Suprapubic skin (tissue), 4 donors: ENCODE results near the gene IRF9. TPM values are rescaled to one million over a fixed set of nuclear protein-coding genes. Genes with fewer than 3 reads are reported as not detected.

ENCODE experiments used
- DNase-seq, 2 donors: peaks; one replicate each; pipeline ENCODE4 v3.0.0-alpha.2; 2019; ENCODE audit warnings: low spot score in 2 of 2
- H3K27ac ChIP-seq: fragments of 200-600 bp; sonication (generic); one replicate; pipeline ENCODE4 v1.5.1; 2019
- H3K27me3 ChIP-seq: fragments of 200-600 bp; sonication (generic); one replicate; pipeline ENCODE4 v1.5.1; 2019
- H3K36me3 ChIP-seq: fragments of 200-600 bp; sonication (generic); one replicate; pipeline ENCODE4 v1.5.1; 2019
- H3K4me1 ChIP-seq: fragments of 200-600 bp; sonication (generic); one replicate; pipeline ENCODE4 v1.5.1; 2019
- H3K4me3 ChIP-seq: fragments of 200-600 bp; sonication (generic); one replicate; pipeline ENCODE4 v1.5.1; 2019; ENCODE audit warnings: mild to moderate bottlenecking
- H3K9me3 ChIP-seq: fragments of 200-600 bp; sonication (generic); one replicate; pipeline ENCODE4 v1.5.1; 2019
- EP300 ChIP-seq: sonication (generic); formaldehyde crosslinking; IDR thresholded peaks from one replicate; pipeline ENCODE4 v1.6.1; 2017; ENCODE audit warnings: antibody characterized with exemption
- POLR2A ChIP-seq, 2 donors: fragments of 450-650 bp; IDR thresholded peaks; one replicate each; pipeline ENCODE4 v1.6.1; 2017; ENCODE audit warnings: antibody characterized with exemption in 2 of 2, mild to moderate bottlenecking in 2 of 2, moderate library complexity in 2 of 2
- POLR2AphosphoS5 ChIP-seq, 3 donors: sonication (generic); formaldehyde crosslinking; IDR thresholded peaks; one replicate each; pipeline ENCODE4 v1.6.1; 2017; ENCODE audit warnings: antibody characterized with exemption in 3 of 3
- WGBS: methylation state at CpG from one replicate; pipeline ENCODE4 v1.1.5; 2018; 5-methylcytosine and 5-hydroxymethylcytosine counted together
- total RNA-seq, 4 donors: library from RNA; depleted of rRNA; stranded (reverse); fragments of >200 nt; gene quantifications; one replicate each; pipeline ENCODE4 v1.1.0, GENCODE V29; 2016
- TF ChIP-seq, protein P1 (sequence below), 2 donors: fragments of 200-600 bp in 1 of 2; fragments of 450-650 bp in 1 of 2; sonication (generic) in 1 of 2; IDR thresholded peaks; one replicate each; pipeline ENCODE4 v1.5.1; 2016 to 2019; ENCODE audit warnings: antibody characterized with exemption in 2 of 2, mild to moderate bottlenecking in 1 of 2, moderate library complexity in 1 of 2

The IRF9 gene
- total RNA-seq, 4 donors from 2014 or later, result 31.1 to 45.2 (median 37.5) TPM

DNA sequence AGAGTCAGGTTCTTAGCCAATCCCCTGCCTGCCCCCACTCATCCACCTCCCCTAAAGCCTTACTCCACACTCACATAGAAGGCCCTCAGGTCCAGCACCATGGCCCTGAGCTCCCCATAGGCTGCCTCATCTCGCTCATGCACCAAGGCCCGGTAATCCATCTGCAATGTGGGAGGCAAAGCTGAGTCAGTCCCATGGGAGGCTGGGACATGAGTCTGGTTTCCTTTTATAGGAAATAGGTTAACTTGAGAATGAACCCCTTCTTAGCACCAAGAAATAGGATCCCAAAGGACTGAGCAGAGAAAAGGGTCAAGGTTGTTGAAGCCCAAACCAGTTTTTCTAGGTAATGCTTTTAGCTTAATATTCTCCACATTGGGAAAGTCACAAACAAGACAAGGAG lies 17.6 kb upstream of the IRF9 start:
- TF ChIP-seq POLR2AphosphoS5 (IDR thresholded peaks at IDR 0.05) (no peak), POLR2A (IDR thresholded peaks at IDR 0.05) (no peak), EP300 (no peak)
- TF ChIP-seq, protein P1, sequence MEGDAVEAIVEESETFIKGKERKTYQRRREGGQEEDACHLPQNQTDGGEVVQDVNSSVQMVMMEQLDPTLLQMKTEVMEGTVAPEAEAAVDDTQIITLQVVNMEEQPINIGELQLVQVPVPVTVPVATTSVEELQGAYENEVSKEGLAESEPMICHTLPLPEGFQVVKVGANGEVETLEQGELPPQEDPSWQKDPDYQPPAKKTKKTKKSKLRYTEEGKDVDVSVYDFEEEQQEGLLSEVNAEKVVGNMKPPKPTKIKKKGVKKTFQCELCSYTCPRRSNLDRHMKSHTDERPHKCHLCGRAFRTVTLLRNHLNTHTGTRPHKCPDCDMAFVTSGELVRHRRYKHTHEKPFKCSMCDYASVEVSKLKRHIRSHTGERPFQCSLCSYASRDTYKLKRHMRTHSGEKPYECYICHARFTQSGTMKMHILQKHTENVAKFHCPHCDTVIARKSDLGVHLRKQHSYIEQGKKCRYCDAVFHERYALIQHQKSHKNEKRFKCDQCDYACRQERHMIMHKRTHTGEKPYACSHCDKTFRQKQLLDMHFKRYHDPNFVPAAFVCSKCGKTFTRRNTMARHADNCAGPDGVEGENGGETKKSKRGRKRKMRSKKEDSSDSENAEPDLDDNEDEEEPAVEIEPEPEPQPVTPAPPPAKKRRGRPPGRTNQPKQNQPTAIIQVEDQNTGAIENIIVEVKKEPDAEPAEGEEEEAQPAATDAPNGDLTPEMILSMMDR (IDR thresholded peaks at IDR 0.05), result no peak
- H3K27me3 ChIP-seq, result no peaks in the 10 kb centered on the region
- no peak overlapping the region for H3K4me3 ChIP-seq
- H3K36me3 ChIP-seq, result peaks cover 21% of the 10 kb centered on the region
- no peak for DNase-seq
- no peaks in the 10 kb centered on the region for H3K9me3 ChIP-seq
- H3K27ac ChIP-seq, result no peak overlapping the region
- H3K4me1 ChIP-seq, result peaks cover 52% of the 10 kb centered on the region
- 67% methylated on average over 2 of the region's 2 CpGs for WGBS

DNA sequence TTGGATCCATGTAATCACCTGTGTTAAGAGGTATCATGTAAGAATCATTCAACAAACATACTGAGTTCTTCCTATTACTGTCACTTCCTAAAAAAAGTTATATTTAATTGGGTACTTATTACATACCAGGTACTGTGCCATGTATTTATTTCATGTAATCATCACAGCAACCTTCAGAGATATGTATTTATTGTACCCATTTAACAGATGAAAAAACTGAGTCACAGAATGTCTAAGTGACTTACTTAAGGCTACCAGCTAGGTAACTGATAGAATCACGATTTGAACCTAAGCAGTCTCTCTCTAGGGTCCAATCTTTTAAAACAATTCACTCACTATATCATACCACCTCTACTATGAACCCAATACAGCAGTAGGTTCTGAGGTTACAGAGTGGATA lies 16.6 kb upstream of the IRF9 start:
- Histone ChIP-seq H3K27me3 (no peaks in the 10 kb centered on the region), H3K36me3 (peaks cover 12% of the 10 kb centered on the region), H3K27ac (no peak overlapping the region), H3K4me3 (no peak overlapping the region), H3K4me1 (peaks cover 54% of the 10 kb centered on the region), H3K9me3 (no peaks in the 10 kb centered on the region)
- 96% methylated on average over 1 of the region's 1 CpG for WGBS
- TF ChIP-seq POLR2A (IDR thresholded peaks at IDR 0.05), result no peak
- no peak for TF ChIP-seq POLR2AphosphoS5 (IDR thresholded peaks at IDR 0.05)
- TF ChIP-seq, protein P1 (IDR thresholded peaks at IDR 0.05), result no peak
- TF ChIP-seq EP300, result no peak
- DNase-seq, result no peak

DNA sequence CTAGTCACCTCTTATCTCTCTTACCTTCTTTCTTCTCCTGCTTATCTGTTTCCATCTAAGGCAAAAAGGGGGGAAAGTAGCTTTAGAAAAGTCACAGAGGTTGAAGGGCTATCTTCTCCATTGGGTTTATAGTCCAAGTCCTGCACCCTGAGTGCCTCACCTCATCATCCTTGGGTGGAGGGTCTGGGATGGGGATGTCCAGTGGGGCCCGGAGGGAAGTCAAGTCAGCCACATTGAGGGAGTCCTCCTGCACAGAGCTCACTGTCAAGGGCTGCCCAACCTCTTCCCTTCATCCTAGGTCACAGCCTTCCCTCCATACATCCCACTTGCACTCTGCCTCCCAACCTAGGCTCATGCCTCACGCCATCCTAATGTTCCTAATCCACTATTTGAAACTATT lies 15.8 kb upstream of the IRF9 start:
- Histone ChIP-seq H3K4me1 (peaks cover 48% of the 10 kb centered on the region), H3K9me3 (no peaks in the 10 kb centered on the region), H3K27ac (no peak overlapping the region), H3K36me3 (peaks cover 17% of the 10 kb centered on the region), H3K27me3 (no peaks in the 10 kb centered on the region), H3K4me3 (no peak overlapping the region)
- no peak for TF ChIP-seq POLR2AphosphoS5 (IDR thresholded peaks at IDR 0.05)
- TF ChIP-seq, protein P1 (IDR thresholded peaks at IDR 0.05), result no peak
- no peak for TF ChIP-seq POLR2A (IDR thresholded peaks at IDR 0.05)
- TF ChIP-seq EP300, result no peak
- no peak for DNase-seq
- 93% methylated on average over 2 of the region's 2 CpGs for WGBS

DNA sequence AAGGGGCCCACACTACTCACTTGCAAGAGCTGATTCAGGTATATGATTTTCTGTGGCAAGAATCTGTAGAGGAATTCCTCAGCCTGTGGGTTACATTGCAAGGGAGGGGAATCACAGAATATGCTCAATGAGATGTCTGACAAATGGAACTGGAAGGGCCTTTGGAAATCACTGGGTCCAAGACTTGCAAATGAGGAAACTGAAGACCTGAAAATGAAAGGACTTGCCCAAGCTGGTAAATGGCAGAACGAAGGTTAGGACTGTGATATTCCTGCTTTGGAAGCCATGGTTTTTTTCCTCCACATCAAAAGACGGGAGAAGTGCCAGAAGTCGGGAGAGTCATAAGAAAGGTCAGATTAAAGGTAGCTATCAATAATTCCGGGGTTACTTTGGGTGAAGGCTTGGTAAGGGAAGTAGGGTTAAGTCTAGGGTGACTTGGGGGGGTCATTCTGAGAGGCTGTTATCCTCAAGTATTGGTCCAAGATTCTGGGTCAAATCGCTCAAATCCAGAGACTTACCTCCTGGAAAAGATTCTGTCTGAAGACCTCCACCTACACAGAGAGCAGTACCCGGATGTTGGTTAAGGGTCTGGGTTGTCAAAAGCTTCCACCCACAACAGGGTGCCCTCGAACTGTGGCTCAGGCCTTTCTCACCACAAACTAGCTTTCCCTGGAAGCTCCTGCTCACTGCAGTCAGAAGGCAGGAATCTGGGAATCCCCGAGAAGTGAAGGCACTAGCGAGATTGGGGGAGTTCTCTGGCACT lies 15.2 kb upstream of the IRF9 start:
- whole genome bisulfite sequencing, result 10% methylated on average over 8 of the region's 9 CpGs
- peak overlapping the region; percentile 84 for H3K27ac ChIP-seq
- TF ChIP-seq POLR2A (IDR thresholded peaks at IDR 0.05), result no peak
- TF ChIP-seq, protein P1 (IDR thresholded peaks at IDR 0.05), result no peak
- no peak for TF ChIP-seq EP300
- TF ChIP-seq POLR2AphosphoS5 (IDR thresholded peaks at IDR 0.05), result no peak
- peak overlapping the region; percentile 96 for H3K4me3 ChIP-seq
- H3K4me1 ChIP-seq, result peaks cover 41% of the 10 kb centered on the region
- no peak for DNase-seq
- peaks cover 24% of the 10 kb centered on the region for H3K36me3 ChIP-seq
- H3K9me3 ChIP-seq, result no peaks in the 10 kb centered on the region
- H3K27me3 ChIP-seq, result no peaks in the 10 kb centered on the region

DNA sequence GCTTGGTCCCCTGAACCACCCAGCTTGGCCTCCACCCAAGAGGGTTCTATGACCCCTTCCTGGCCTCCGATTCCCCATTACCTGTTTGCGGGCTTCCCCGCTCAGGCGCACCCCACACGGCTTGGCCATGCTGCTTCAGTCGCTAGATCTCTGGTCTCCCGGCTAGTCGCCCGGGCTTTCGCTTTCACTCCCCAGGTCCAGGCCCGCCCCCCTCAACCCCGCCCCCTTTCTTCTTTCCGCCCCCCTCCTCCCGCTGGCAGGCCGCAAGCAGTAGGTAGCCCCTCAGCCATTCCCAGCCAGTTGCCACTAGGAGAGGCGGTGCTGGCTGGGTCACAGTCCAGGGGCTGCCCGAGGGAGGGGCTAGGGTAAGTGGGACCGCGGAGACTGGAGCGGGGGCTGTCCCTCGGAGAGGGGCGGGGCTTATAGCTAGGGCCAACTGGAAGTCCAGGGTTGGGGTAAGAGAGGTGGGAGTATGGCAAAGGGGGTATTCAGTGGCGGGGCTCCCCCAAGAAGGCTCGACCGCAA lies 14.6 kb upstream of the IRF9 start, which contains the start of gene PSME2:
Gene PSME2 (minus strand): TSS at position 158 of the 525 bp plus-strand sequence. CDS start 29 bp downstream, at position 129.
- H3K27me3 ChIP-seq, result no peaks in the 10 kb centered on the region
- WGBS, result 0% methylated on average over 25 of the region's 25 CpGs

More for the DNA sequence above, 14.6 kb upstream of the IRF9 start, which contains the start of gene PSME2:
- peak within 1 kb of the TSS; percentile 84 for H3K27ac ChIP-seq
- no peak for TF ChIP-seq EP300
- H3K36me3 ChIP-seq, result peaks cover 30% of the 10 kb centered on the region
- H3K4me1 ChIP-seq, result peaks cover 40% of the 10 kb centered on the region
- peak within 1 kb of the TSS; percentile 96 for H3K4me3 ChIP-seq
- peak; percentile 95 to 96 for DNase-seq
- no peaks in the 10 kb centered on the region for H3K9me3 ChIP-seq
